Hepatic stellate cell (primary cell): ENCODE results near the gene ZNF532.
A peak's percentile ranks its signal among the peaks of the same experiment; 100 is the strongest.
"Not testable (repeated sequence)": the region's sequence is repeated elsewhere in the genome, so short reads cannot be mapped to it uniquely, and the experiment has no call there.

Experiments used
- DNase-seq: peaks from one replicate; pipeline ENCODE4 v3.0.0; 2011; ENCODE audit warnings: low spot score

Gene ZNF532

DNA sequence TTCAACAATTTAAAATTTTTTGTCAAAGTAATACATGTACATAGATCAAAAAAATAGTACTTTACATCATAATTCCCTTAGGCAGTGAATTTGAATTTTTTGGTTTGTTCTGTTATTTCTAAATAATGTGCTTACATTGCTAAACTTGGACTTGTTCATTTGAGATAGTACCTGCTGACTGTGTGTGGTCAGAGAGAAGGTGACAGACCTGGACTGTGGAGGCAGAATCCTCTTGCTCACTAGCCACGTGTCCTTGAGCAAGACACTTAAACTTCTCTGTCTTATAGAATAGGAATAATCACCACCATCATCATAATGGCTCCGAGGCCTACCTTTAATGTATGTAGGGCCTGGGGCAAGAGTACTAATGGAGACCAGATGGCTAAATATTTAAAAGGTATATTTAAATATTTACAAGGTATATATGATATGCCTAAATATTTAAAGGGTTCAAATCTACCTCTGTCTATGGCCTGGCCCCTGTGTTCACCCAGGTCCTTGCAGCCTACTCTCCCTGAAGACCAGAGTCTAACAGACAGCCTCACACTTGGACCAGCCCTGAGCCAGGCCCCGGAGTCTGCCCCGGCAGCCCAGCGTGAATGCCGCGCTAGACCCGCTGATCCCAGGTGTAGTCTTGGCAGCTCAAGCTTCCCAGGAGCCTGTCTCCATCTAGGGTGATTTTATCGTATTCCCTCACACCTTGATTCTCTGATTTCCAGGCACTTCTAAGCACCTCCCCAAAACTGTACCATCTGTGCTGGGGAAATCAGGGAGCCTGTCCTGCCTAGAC, 33.5 kb downstream of the ZNF532 start:
- no peak for DNase-seq

DNA sequence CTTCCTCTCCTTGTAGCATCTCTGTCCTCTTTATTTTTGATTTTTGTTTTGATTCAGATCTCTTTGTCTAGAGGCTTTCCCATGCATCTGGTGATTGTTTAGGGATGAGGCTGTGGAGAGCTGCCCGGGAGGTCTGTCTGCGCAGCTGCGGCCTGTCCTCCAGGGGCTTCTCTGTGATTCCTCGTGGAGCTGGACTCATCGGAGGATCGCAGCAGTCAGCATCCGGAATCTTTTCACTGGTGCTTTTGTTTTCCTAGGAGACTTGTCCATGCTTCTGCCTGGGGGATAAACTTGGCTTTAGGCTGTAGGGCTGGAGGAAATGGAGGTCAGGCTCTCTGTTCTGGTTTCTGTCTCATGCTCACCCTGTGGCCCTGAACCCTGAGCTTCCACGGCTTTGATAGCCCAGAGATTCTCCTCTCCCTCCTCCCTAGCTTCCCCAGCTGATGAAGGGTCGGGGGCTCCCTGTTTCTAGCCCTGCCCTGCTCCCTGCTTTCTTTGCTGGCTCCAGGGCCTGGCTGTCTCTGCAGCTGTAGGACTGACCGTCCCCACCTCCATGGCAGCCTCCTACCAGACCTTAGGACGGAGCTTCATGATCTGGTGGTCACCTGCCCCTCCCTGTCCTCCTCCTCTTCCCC, 35.5 kb downstream of the ZNF532 start:
- DNase-seq: peak; percentile 64

DNA sequence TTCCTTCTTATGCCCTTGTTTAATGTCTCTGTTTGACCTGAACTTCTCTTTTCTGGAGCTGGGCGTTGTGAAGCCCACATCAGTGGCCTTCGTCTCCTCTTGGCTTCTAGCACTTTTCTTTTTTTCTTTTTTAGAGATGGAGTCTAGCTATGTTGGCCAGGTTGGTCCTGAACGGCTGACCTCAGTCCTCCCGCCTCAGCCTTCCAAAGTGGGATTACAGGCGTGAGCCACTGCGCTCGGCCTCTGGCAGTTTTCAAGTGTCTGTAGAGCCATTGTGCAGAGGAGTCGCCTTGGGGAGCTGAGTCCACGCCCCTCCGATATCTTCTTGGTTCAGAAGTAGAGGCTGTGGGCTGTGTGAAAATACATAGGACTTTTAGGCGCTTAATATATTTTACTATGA, 36.5 kb downstream of the ZNF532 start:
- DNase-seq: no peak

DNA sequence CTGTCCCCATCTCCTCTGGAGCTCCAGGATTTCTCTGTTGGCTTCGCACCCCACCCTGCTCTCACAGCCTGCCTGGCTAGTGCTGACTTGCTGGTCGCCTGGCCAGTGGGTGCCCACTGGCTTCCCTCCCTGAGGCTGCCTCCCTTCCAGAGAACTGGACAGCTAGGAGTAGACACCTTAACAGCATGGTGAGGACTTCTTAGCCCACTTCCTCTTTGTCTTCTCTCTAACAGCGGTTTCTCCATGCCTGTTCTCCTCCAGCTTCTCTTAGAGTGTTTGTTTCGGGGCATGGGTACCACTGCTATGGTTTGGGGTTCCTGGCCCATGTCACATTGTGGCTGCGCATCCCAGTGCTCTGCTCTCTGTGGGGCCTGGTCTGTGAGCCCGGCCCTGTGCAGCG, 37.1 kb downstream of the ZNF532 start:
- DNase-seq: no peak

DNA sequence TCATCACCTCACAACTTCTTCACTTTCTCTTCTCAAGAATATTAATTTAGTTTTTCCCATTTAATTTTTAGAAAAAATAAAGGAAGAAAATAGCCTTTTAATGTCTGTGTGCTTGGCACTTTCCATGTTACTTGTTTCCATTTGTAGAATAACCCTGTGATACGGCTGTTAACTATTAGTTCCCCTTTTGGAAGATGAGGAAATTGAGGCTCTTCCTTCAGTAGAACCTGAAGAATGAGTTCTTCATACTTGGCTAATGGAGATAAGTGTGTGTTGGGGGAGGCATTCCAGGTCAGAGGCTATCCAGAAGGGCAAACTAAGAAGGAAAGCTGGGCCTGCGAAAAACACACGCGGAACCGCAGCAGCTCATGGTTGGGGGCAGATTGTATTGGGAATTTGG, 38.3 kb downstream of the ZNF532 start:
- DNase-seq: no peak

DNA sequence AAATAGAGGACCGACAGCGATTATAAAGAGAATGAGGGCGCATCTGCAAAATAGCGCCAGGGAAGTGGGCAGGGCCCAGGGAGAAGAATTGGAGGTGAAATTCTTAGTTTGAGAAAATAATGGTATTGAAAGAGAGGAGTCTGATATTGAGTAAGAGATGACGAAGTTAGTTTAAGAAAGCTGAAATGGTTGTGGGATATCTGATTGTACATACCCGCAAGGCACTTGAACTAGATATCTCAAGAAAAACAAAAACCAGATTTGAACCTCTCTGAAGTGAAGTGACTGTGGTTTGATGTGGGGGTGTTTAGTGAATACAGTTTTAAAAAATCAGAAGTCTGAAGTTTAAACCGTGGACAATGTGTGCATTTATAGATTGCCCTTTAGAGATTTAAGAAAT, 38.9 kb downstream of the ZNF532 start:
- no peak for DNase-seq

DNA sequence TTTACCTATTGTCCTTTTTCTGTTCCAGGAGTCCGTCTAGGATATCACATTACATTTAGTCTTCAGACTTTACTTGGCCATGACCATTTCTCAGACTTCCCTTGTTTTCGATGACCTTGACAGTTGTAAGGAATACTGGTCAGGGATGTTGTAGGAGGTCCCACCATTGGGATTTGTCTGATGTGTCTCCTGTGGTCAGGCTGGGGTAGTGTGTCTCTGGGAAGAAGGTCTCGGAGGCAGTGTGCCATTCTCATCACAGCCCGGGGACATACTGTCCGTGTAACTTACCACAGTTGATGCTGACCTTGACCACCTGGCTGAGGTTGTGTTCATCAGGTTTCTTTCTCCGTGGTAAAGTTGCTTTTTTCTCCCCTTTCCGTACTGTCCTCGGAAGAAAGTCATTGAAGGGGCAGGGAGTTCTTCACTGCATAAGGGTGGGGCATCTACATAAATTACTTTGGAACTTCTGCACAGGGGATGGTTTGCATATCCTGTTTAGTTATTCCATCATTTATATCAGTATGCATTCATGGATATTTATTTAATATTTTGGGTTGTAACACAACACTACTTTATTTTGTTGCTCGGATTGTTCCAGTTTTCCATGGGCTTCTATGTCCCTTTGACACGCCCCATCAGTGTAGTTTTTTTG, 41.2 kb downstream of the ZNF532 start:
- DNase-seq: no peak

DNA sequence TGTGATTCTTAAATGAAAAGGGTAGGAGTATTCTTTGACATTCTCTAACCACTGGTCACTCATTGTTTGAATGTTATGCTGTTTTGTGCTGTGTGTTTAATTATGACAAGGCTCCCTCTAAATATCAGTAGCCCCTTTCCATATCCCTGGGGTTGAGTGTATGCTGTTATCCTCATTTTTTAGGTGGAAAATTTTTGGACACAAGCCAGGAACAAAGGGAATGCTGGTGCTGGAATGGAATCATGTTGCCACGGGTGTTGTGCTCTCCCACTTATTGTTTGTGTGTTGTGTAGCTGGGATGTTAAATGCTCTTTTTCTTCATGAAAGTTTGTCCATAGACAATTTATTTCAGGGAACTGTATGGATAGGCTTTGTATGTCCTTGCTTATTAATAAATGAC, 43.3 kb downstream of the ZNF532 start:
- DNase-seq: no peak

DNA sequence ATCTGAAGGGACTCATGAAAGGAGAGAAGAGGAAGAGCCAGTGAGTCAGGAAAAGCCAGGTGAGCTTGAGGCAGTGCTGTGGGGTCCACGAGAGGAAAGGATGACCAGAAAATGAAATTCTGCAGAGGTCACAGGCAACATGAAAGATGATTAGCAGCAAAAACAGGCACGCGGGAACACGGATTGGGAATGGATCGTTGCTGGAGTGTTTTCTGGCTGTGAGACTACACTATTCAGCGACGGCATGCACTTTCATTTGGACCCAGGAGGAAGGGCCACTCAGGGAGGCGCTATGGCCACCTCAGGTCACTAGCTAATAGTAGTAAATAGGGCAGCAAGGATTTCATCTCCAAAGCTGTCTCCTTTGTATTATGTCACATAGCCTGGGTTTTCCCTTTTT, 44.8 kb downstream of the ZNF532 start:
- DNase-seq: no peak

DNA sequence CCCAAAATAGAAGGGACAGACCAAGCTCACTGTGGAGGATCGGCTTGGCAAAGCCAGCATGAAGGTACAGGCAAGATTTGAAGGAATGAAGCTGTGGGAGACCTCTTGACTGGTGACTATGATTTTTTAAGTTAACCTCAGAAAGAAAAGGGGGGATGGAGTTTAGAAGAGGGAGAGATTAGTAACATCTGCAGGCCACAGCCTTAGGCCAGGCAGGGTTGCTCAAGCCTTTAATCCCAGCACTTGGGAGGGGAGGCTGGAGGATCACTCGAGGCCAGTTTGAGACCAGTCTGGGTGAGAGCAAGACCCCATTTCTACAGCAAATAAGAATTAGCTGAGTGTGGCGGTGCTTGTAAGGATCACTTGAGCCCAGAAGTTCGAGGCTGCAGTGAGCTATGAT, 46.6 kb downstream of the ZNF532 start:
- DNase-seq: no peak

DNA sequence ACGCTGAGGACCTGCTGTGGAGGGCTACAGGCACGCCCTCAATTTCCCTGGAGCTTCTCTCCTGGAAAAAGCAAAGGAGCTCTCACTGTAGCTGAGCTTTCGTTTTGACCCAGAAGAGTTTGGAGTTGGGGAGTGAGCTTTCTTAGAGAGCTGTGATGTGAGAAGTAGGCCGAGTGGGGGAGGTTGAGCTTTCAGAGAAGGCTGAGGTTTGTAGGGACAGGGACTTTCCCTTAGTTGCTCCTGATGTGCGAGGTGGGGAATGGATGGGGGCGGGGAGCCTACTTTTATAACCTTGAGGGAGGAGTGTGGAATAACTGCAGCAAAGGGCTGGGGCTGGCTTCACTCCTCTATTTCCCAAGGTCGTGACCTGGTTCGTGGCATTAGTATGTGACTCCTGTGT, 47.1 kb downstream of the ZNF532 start:
- peak; percentile 56 for DNase-seq

DNA sequence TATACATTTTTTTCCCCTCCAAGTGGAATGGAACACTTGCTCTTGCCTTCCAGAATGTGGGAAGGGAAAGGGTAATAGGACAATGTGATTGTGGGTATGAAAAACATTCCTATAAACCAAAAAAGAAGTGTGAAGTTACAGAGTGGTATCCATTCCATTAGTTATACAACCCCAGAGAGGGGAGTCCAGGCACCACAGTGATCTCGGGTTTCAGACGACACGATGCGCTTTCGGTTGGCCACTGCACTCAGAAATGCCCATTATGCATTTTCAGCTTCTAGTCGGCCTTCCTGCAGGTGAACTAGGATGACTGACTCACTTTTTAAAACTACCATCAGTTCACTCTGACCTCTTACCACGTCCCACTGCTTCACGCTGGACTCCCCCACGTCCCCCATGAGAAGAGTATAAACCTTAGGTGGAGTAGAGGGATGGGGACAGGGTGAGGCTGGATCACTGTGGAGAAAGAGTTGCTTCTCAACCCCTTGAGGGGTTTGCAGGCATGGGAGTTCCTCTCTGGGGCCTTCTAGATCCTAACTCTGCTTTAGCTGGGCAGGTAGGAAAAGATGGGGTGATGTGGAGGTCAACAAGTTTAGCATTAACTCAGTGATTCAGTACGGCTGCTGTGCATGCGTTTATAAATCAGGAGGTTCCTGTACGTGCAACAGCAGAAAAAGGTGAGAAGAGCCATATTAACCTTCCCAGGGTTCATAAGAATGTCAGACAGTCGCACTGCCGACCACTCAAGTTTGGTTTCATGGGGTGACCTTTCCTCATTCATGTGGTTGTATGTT, 50.5 kb downstream of the ZNF532 start:
- no peak for DNase-seq

DNA sequence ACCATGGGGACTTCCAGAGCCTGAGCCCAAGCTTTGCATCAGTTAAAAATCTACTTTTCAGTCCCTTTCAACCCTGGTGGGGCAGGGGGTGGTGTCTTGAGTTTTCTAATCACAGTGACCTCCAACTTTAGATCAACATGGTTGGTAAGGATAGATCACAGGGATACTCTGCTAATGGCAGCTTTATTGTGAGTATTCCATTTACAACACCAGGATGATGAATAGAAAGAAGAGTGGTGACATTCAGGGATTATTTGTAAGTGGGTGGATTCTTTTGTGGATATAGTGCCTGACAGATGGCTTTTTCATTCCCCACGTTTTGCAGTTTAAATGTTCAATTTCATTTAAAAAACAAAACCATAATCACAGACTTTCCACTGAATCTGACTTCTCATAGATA, 51.3 kb downstream of the ZNF532 start:
- DNase-seq: no peak

DNA sequence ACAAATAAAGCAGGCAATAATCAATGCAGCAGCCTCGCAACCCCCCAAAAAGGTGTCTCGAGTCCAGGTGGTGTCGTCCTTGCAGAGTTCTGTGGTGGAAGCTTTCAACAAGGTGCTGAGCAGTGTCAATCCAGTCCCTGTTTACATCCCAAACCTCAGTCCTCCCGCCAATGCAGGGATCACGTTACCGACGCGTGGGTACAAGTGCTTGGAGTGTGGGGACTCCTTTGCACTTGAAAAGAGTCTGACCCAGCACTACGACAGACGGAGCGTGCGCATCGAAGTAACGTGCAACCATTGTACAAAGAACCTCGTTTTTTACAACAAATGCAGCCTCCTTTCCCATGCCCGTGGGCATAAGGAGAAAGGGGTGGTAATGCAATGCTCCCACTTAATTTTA, 55.3 kb downstream of the ZNF532 start:
- not testable (repeated sequence) for DNase-seq

DNA sequence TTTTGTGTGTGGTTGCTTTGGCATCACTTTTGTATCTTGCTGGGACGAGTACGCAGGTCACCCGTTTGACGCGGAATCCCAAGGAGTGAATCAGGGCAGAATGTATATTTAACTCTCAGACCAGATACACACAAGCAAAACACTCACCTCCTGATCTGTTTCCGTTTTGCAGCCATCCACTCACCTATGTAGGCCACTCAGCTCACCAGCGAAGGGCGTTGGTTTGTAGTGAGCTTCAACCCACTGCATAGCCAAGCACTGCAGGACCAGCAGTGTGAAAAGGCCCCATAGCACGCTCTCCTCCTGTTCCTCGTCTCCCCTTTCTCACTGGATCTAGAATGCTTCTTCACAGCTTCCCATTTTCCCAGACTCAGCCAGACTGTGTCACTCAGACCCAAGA, 58.3 kb downstream of the ZNF532 start:
- DNase-seq: no peak

DNA sequence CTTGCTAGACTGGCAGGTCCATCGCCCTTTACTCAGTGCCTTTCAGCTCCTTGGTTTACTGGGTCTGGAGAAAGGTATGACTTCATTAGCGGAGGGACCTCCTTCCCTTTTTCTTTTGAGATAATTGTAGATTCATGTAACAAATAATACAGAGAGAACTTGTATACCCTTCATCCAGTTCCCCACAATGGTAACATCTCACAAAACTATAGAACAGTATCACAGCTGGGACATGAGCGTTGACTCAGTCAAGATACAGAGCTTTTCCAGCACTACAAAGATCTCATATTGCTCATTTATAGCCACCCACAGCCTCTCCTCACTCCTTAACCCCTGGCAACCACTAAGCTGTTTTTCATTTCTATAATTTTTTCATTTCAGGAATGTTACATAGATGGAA, 59.8 kb downstream of the ZNF532 start:
- DNase-seq: no peak

DNA sequence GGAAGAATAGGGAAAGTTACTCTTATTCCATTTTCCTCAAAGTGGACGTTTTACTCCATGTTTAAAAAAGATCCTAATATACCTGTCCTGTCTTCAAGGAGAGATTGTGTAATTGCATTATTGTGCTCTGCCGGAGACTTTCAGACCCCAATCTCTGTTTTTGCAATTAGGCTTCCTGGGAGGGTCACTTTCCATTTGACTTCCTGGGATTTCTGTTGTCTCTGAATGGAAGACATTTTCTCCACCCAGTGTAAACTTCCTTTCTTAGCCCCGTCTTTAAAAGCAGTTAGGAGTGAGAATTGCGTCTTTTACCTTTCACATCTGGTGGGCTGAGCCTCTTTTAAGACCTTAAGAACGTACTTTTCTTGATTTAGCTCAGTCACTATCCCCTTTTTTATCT, 63.0 kb downstream of the ZNF532 start:
- DNase-seq: no peak

DNA sequence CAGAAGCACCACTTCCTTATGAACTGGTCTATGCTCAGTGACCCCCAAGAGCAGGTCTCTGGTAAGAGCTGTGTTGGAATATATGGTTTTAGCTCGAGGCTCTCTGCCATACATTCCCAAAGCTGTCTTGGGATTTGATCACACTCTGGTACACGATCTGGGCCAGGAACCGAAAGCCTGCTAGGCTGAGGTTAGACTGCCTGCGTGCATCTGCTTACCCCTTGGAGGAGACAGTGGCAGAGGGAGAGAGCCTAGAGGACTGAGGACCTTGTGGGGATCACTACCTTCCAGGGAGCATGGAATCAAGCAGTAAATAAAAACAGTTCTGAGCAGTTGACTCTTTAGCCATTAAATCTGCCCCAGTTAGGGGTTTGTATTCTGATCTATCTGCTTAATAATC, 63.7 kb downstream of the ZNF532 start:
- no peak for DNase-seq

DNA sequence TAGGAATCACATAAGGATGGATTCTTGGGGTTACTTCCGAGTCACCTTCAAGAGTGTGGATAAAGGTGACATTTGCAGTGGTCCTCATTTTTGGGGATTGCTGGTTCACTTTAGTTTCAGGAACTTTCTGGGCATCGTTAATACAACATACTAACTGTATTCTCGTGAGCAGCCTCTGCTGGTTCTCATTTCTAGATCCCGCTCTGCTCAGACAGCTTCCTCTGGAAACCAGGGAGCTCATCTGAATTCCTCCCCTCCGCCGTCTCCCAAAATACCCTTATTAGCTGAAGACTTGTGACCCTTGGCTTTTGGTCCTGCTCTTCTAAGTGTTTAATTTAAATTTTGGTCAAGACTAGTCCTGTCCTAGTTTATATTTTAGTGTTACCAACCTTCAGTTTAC, 64.5 kb downstream of the ZNF532 start:
- no peak for DNase-seq

DNA sequence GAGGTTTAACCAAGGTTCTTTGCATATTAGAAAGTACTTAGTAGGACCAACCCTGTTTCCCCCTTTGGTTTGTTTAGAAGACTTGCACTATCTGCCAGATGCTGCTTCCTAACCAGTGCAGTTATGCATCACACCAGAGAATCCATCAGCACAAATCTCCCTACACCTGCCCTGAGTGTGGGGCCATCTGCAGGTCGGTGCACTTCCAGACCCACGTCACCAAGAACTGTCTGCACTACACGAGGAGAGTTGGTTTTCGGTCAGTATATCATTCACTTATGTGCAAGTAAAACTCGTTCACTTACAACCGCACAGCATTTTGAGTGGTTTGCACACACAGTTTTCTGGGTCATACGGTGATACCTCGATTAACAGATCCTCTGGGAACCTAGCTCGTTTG, 69.7 kb downstream of the ZNF532 start:
- DNase-seq: no peak

DNA sequence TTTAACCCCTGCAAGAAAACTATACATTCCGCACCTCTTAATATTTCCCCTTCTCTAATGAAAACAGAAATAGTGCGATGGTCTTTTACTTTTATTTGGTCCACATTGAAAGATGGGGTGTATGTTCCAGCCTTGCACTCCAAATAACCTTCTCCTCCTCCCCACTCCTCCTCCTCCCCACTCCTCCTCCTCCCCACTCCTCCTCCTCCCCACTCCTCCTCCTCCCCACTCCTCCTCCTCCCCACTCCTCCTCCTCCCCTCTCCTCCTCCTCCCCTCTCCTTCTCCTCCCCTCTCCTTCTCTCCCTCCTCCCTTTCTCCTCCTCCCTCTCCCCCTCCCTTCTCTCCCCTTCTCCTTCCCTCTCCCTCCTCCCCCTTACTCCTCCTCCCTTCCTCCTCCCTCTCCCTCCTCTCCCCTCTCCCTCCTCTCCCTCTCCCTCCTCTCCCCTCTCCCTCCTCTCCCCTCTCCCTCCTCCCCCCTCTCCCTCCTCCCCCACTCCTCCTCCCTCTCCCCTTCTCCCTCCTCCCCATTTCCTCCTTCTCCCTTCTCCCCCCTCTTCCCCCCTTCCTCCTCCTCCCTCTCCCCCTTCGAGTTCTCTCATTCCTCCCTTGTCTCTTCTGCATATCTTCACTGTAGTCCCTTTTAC, 70.4 kb downstream of the ZNF532 start:
- DNase-seq: no peak
